Uterus (tissue), 4 donors: ENCODE measurements around the gene NACC2. TPM values are rescaled to one million over a fixed set of nuclear protein-coding genes. Genes with fewer than 3 reads are reported as not detected.

Experiments used
- DNase-seq, 2 donors: peaks; one replicate each; pipeline ENCODE4 v3.0.0-alpha.2; 2019 to 2020
- H3K27ac ChIP-seq, 2 donors: fragments of 200-600 bp; sonication (generic); 1 replicate in 1 of 2; 2 replicates in 1 of 2; pipeline ENCODE4 v1.5.1; 2016 to 2018
- H3K27me3 ChIP-seq, 2 donors: fragments of 200-600 bp; sonication (generic); one replicate each; pipeline ENCODE4 v1.5.1; 2018 to 2019; ENCODE audit warnings: control low read depth in 1 of 2
- H3K36me3 ChIP-seq, 2 donors: fragments of 200-600 bp; sonication (generic); one replicate each; pipeline ENCODE4 v1.5.1; 2019; ENCODE audit warnings: control low read depth in 1 of 2
- H3K4me1 ChIP-seq, 2 donors: fragments of 200-600 bp; sonication (generic); one replicate each; pipeline ENCODE4 v1.5.1; 2018 to 2019; ENCODE audit warnings: control low read depth in 1 of 2
- H3K4me3 ChIP-seq, 2 donors: fragments of 200-600 bp; sonication (generic); 1 replicate in 1 of 2; 2 replicates in 1 of 2; pipeline ENCODE4 v1.5.1; 2018 to 2019; ENCODE audit warnings: mild to moderate bottlenecking in 1 of 2
- H3K9me3 ChIP-seq, 2 donors: fragments of 200-600 bp; sonication (generic); one replicate each; pipeline ENCODE4 v1.5.1; 2019; ENCODE audit warnings: control low read depth in 1 of 2
- CTCF ChIP-seq, 4 experiments: fragments of 200-600 bp in 2 of 4; fragments of 450-650 bp in 2 of 4; sonication (generic) in 2 of 4; IDR thresholded peaks; one replicate each; pipeline ENCODE4 v1.5.1; 2016 to 2019; ENCODE audit warnings: antibody characterized with exemption in 4 of 4, mild to moderate bottlenecking in 2 of 4, moderate library complexity in 1 of 4
- POLR2A ChIP-seq, 2 donors: fragments of 450-650 bp; IDR thresholded peaks; one replicate each; pipeline ENCODE4 v1.6.1; 2016; ENCODE audit warnings: antibody characterized with exemption in 2 of 2, mild to moderate bottlenecking in 1 of 2, moderate library complexity in 1 of 2
- intact Hi-C: fragments of 100-400 bp; cut with DNase I; formaldehyde crosslinking; loops from one replicate; pipeline ENCODE4 v1.15.1; 2023; ENCODE audit warnings: low total_unique reads
- total RNA-seq, 4 donors: library from RNA; depleted of rRNA in 3 of 4; stranded (reverse); fragments of >200 nt in 3 of 4; gene quantifications; one replicate each; pipeline versions ENCODE4 v1.1.0 to v1.2.4, GENCODE V29; 2014 to 2023
- donor health status: DM: yes; HTN: yes; CAD: no.

Gene NACC2
- total RNA-seq, 4 donors from 2014 or later = 8.2 to 57.5 (median 19.1) TPM

- Histone ChIP-seq H3K36me3 (no peaks in the 10 kb centered on the region), H3K9me3 (no peaks in the 10 kb centered on the region), H3K4me3 (no peak overlapping the region), H3K27me3 (no peaks in the 10 kb centered on the region), H3K27ac (peak overlapping the region; percentile 82 to 93), H3K4me1 (peaks cover 0 to 44% of the 10 kb centered on the region in 2 donors)
- TF ChIP-seq POLR2A (IDR thresholded peaks at IDR 0.05) (no peak), CTCF (IDR thresholded peaks at IDR 0.05) (no peak)
- intact Hi-C loops = no loop called here
- DNase-seq = no peak
Measured at GRCh38 chr9:136092353-136092650, 2.8 kb downstream of the NACC2 start.

- Histone ChIP-seq H3K4me1 (peaks cover 0 to 44% of the 10 kb centered on the region in 2 donors), H3K9me3 (no peaks in the 10 kb centered on the region), H3K4me3 (peak overlapping the region in 1 of 2 donors; percentile 2), H3K27ac (peak overlapping the region; percentile 82 to 93), H3K36me3 (no peaks in the 10 kb centered on the region), H3K27me3 (no peaks in the 10 kb centered on the region)
- intact Hi-C loops = no loop called here
- TF ChIP-seq POLR2A (IDR thresholded peaks at IDR 0.05) = no peak
- no peak for TF ChIP-seq CTCF (IDR thresholded peaks at IDR 0.05)
- DNase-seq = no peak
Measured at GRCh38 chr9:136091582-136092352, 3.3 kb downstream of the NACC2 start.

- Histone ChIP-seq H3K4me3 (peak overlapping the region; percentile 2 to 5), H3K4me1 (peaks cover 0 to 47% of the 10 kb centered on the region in 2 donors), H3K36me3 (no peaks in the 10 kb centered on the region), H3K9me3 (no peaks in the 10 kb centered on the region), H3K27ac (peak overlapping the region; percentile 82 to 93), H3K27me3 (no peaks in the 10 kb centered on the region)
- peak; percentile 67 to 71 for DNase-seq
- intact Hi-C loops = no loop called here
- no peak for TF ChIP-seq CTCF (IDR thresholded peaks at IDR 0.05)
- no peak for TF ChIP-seq POLR2A (IDR thresholded peaks at IDR 0.05)
Measured at GRCh38 chr9:136090768-136091581, 4.1 kb downstream of the NACC2 start.

- H3K4me1 ChIP-seq = peaks cover 0 to 53% of the 10 kb centered on the region in 2 donors
- H3K36me3 ChIP-seq = no peaks in the 10 kb centered on the region
- H3K27ac ChIP-seq = peak overlapping the region; percentile 82 to 93
- no peak for DNase-seq
- peak overlapping the region in 1 of 2 donors; percentile 2 for H3K4me3 ChIP-seq
- H3K27me3 ChIP-seq = no peaks in the 10 kb centered on the region
- H3K9me3 ChIP-seq = no peaks in the 10 kb centered on the region
- TF ChIP-seq POLR2A (IDR thresholded peaks at IDR 0.05) (no peak), CTCF (IDR thresholded peaks at IDR 0.05) (no peak)
- intact Hi-C loops = no loop called here
Measured at GRCh38 chr9:136090056-136090735, 4.9 kb downstream of the NACC2 start.
